DMS79 (cell line): ENCODE measurements around the gene CNGA2.

Experiments used
- DNase-seq: peaks from one replicate; lab custom pipeline; 2025; lab: John Stamatoyannopoulos, UW

The CNGA2 gene

GRCh38 chrX:151752847-151753246 is 18.3 kb downstream of the CNGA2 start:
- DNase-seq: no peak

GRCh38 chrX:151753313-151754046 is 18.9 kb downstream of the CNGA2 start:
- peak; percentile 41 for DNase-seq

GRCh38 chrX:151754047-151754429 is 19.5 kb downstream of the CNGA2 start:
- DNase-seq: peak; percentile 71

GRCh38 chrX:151754641-151755215 is 20.2 kb downstream of the CNGA2 start:
- peak; percentile 28 for DNase-seq

- no peak for DNase-seq
Measured at GRCh38 chrX:151759041-151759708, 24.6 kb downstream of the CNGA2 start.

GRCh38 chrX:151762802-151763201 is 28.3 kb downstream of the CNGA2 start:
- no peak for DNase-seq

- no peak for DNase-seq
Measured at GRCh38 chrX:151763711-151764110, 29.2 kb downstream of the CNGA2 start.

GRCh38 chrX:151765026-151765425 is 30.5 kb downstream of the CNGA2 start:
- no peak for DNase-seq

GRCh38 chrX:151771726-151772125 is 37.2 kb downstream of the CNGA2 start:
- DNase-seq: no peak

GRCh38 chrX:151773434-151773833 is 38.9 kb downstream of the CNGA2 start:
- DNase-seq: no peak

- DNase-seq: no peak
Measured at GRCh38 chrX:151774421-151774820, 39.9 kb downstream of the CNGA2 start.

- peak; percentile 65 for DNase-seq
Measured at GRCh38 chrX:151776181-151776731, 41.7 kb downstream of the CNGA2 start.

GRCh38 chrX:151776936-151777335 is 42.4 kb downstream of the CNGA2 start:
- no peak for DNase-seq

- DNase-seq: no peak
Measured at GRCh38 chrX:151779258-151779657, 44.7 kb downstream of the CNGA2 start.

- no peak for DNase-seq
Measured at GRCh38 chrX:151780621-151781020, 46.1 kb downstream of the CNGA2 start.

GRCh38 chrX:151789179-151789800 is 54.7 kb downstream of the CNGA2 start:
- no peak for DNase-seq

- no peak for DNase-seq
Measured at GRCh38 chrX:151790481-151791160, 56.1 kb downstream of the CNGA2 start.

GRCh38 chrX:151791961-151792360 is 57.4 kb downstream of the CNGA2 start:
- no peak for DNase-seq

GRCh38 chrX:151792505-151792904 is 58.0 kb downstream of the CNGA2 start:
- no peak for DNase-seq

- no peak for DNase-seq
Measured at GRCh38 chrX:151793886-151794285, 59.3 kb downstream of the CNGA2 start.
